Adipose tissue (tissue), 3 donors: Measurements from ENCODE around the gene PLK5. TPM values are rescaled to one million over a fixed set of nuclear protein-coding genes. Genes with fewer than 3 reads are reported as not detected.

Experiments
- H3K27ac ChIP-seq: one replicate; pipeline ENCODE4 v1.5.1; 2013; ENCODE audit warnings: low read depth, low read length
- WGBS, 3 donors: extraction: QIAGEN DNeasy Blood & Tissue Kit; methylation state at CpG; one replicate each; pipeline ENCODE4 v1.1.7; 2013; 5-methylcytosine and 5-hydroxymethylcytosine counted together
- polyA plus RNA-seq, 3 donors: library from polyadenylated mRNA; stranded (reverse); fragments of 200-250 nt; gene quantifications; one replicate each; pipeline ENCODE4 v1.2.3, GENCODE V29; 2013
- donor health status: healthy with polysubstance abuse.
- donor health status: Bipolar disorder and iron deficiency.
- donor health status: healthy.

Gene PLK5
- polyA plus RNA-seq, 3 donors = 0.07 TPM; not detected in 2

GRCh38 chr19:1503089-1503924 is 20.6 kb upstream of the PLK5 start:
- H3K27ac ChIP-seq = no peak overlapping the region
- 6 to 11% (median 6%) methylated on average over 46 to 49 of the region's 49 CpGs for WGBS, 3 donors

GRCh38 chr19:1503925-1504773 is 19.7 kb upstream of the PLK5 start:
- 53 to 54% (median 54%) methylated on average over 21 to 23 of the region's 23 CpGs for WGBS, 3 donors
- no peak overlapping the region for H3K27ac ChIP-seq

DNA sequence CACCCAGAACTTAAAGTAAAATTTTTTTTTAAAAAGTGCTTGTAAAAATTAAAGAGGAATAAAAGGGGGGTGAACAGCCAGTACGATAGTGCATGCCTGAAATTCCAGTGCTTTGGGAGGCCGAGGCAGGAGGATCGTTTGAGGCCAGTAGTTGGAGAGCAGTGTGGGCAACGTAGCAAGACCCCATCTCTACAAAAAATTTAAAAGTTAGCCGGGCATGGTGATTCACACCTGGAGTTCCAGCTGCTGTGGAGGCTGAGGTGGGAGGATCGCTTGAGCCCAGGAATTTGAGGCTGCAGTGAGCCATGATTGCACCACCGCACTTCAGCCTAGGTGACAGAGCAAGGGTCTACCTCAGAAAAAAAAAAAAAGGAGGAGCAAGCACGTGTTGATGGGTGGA is 18.9 kb upstream of the PLK5 start:
- no peak overlapping the region for H3K27ac ChIP-seq
- 74 to 82% (median 74%) methylated on average over 8 of the region's 8 CpGs for WGBS, 3 donors

GRCh38 chr19:1505991-1506881 is 17.6 kb upstream of the PLK5 start:
- WGBS, 3 donors = 84 to 91% (median 89%) methylated on average over 39 to 45 of the region's 45 CpGs
- H3K27ac ChIP-seq = no peak overlapping the region

- H3K27ac ChIP-seq = no peak overlapping the region
- 62 to 68% (median 64%) methylated on average over 23 of the region's 23 CpGs for WGBS, 3 donors
Measured at GRCh38 chr19:1507192-1507660, 16.7 kb upstream of the PLK5 start.

DNA sequence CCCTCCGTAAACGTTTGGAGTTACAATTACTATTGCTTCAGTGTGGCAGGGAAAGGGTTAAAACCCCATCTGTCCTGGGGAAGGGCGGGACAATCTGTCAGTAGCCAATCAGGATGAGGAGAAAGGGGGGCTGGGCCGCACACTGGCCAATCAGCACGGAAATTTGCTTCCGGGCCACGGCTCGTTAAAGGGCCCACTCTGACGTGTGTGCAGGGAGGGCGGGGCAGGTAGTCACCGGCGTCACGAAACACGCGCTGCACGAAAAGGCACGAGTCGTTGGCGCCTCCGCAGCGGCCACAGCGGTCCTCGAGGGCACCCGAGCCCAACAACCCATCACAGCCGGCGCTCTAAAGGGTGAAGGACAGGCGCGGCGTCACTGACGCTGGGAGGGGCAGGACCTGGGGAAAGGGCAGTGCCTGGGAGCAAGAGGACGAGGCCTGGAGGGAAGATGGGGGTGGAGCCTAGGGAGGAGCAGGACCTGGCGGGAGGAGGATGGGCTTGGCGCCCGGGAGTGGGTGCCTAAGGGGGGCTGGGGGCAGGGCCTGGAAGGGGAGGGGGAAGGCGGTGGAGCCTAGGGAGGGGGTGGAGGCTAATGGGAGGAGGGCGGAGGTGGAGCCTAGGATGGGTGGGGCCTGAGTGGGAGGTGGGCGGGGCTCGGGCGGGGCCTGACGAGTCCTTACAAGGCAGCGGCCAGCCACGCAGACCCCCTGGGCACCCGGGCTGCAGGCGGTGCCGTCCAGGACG is 15.9 kb upstream of the PLK5 start:
- 2 to 4% (median 3%) methylated on average over 40 to 46 of the region's 46 CpGs for WGBS, 3 donors
- no peak overlapping the region for H3K27ac ChIP-seq

DNA sequence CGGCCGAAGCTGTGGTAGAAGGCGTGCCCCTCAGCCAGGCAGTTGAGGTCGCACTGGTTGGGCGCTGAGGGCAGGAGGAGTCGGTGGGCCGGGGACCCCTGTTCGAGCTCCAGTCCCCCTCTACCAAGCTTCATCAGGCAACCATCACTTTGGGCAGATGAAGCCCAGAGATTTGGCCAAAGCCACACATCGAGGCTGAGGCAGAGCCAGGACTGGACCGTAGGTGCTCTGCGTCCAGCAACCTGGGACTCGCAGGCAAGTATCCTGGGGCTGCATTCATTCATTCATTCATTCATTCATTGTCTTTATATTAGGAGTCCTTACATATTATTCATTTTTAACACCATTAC is 15.4 kb upstream of the PLK5 start:
- no peak overlapping the region for H3K27ac ChIP-seq
- 37 to 44% (median 39%) methylated on average over 11 to 12 of the region's 12 CpGs for WGBS, 3 donors

- WGBS, 3 donors = 41 to 61% (median 45%) methylated on average over 11 of the region's 11 CpGs
- no peak overlapping the region for H3K27ac ChIP-seq
Measured at GRCh38 chr19:1509602-1510441, 14.1 kb upstream of the PLK5 start.

- H3K27ac ChIP-seq = no peak overlapping the region
- WGBS, 3 donors = 25 to 49% (median 36%) methylated on average over 24 to 25 of the region's 25 CpGs
Measured at GRCh38 chr19:1510442-1510806, 13.5 kb upstream of the PLK5 start.

DNA sequence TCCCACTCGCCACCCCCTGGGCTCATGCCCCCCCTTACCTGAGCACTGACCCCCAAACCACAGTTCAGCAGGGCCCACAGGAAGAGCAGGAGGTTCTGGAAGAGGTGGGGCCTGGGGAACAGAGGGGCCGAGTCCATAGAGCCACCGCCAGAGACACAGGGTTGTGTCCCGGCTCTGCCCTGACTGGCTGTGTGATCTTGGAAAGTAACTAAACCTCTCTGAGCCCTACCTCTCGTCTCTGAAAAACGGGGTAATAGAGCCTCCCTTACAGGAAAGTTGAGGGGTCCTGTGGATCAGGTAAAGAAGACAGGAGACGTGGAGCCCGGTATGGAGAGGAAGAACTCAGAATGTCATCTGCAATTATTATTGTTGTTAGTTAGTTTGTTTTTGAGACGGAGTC is 13.1 kb upstream of the PLK5 start:
- H3K27ac ChIP-seq = no peak overlapping the region
- 45 to 55% (median 46%) methylated on average over 9 of the region's 9 CpGs for WGBS, 3 donors

DNA sequence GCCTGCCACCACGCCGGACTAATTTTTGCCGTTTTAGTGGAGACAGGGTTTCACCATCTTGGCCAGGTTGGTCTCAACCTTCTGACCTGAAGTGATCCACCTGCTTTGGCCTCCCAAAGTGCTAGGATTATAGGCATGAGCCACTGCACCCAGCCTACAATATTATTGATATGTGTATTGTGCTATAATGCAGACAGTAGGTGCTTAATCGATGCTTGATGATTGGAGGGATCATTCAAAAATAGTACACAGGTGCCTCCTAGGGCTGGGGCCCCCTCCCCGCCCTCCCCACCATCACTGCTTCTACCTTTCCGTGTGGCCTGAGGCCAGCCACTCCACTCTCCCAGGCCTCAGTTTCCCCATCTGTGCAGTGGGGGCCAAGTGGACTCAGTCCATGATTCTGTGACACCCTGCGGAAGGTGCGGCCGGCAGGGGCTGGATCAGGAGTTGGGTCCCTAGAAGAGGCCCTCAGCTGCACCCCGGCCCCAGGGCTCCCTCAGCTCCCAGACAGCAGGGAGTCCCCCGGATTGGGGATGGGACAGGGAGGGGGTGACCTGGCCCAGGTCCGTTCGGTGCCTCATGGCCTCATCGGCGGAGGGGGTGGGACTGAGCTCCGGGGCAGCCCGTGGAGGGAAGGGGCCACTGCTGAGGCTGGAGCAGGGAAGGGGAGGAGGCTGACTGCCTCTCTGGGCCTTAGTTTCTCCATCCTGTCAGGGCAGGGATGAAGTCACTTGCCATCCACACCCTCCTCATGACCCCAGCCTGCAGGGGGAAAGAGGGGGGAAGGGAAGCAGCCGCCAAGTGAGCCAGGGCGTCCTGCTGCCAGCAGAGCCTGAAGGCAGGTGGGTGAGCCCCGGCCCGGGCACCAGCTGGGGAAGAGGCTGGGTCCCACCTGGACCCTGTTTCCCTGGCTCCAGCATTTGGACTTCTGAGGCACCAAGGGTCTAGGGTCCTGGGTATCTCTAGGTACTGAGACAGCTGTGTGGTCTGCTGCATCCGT is 12.3 kb upstream of the PLK5 start:
- H3K27ac ChIP-seq = no peak overlapping the region
- whole genome bisulfite sequencing, 3 donors = 49 to 52% (median 52%) methylated on average over 21 to 22 of the region's 22 CpGs

GRCh38 chr19:1512671-1513498 is 11.0 kb upstream of the PLK5 start, which contains the start of gene ADAMTSL5:
TSS of gene ADAMTSL5 (minus strand) at chr19:1513019. CDS start at chr19:1510943, 2,076 bp downstream.
- H3K27ac ChIP-seq = no peak within 1 kb of the TSS
- WGBS, 3 donors = 2 to 4% (median 3%) methylated on average over 39 to 78 of the region's 78 CpGs

GRCh38 chr19:1513499-1514294 is 10.2 kb upstream of the PLK5 start:
- no peak overlapping the region for H3K27ac ChIP-seq
- WGBS, 3 donors = 6 to 8% (median 7%) methylated on average over 42 to 52 of the region's 52 CpGs

DNA sequence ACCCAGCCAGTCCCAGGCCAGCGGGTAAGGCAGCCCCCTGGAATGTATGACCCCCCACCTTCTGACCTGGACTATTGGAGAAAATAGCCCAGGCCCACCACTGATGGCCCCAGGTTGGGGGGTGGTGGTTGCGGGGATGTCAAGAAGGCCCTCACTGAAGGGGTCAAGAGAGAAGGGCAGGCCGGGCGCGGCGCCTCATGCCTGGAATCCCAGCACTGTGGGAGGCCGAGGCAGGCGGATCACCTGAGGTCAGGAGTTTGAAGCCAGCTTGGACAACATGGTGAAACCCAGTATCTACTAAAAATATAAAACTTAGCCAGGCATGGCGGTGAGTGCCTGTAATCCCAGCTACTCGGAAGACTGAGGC is 9.6 kb upstream of the PLK5 start:
- WGBS, 3 donors = 62 to 71% (median 71%) methylated on average over 10 of the region's 10 CpGs
- H3K27ac ChIP-seq = no peak overlapping the region
